NCI-H2107 treated with DMSO at 0.1 percent for 48 hours (cell line): ENCODE results near the gene RNF180.
"Not testable (repeated sequence)": the region's sequence is repeated elsewhere in the genome, so short reads cannot be mapped to it uniquely, and the experiment has no call there.

Experiments used
- DNase-seq: peaks from one replicate; lab custom pipeline; 2025; ENCODE audit not compliant: unreplicated experiment; lab: John Stamatoyannopoulos, UW

RNF180 gene

DNA sequence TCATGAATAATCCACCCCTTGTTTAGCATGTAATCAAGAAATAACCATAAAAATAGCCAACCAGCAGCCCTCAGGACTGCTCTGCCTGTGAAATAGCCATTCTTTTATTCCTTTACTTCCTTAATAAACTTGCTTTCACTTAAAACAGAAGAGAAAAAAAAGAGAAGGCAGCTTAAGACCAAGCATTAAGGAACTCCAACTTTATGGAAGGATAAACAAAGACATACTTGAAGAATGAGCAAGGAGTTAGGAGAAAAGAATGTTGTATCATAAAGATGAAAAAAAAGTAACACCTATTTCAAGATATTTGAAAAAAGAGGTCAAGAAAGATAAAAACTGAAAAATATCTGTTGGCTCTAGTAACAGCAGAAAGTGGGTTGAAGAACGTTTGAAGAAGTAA, 107.6 kb downstream of the RNF180 start:
- no peak for DNase-seq

DNA sequence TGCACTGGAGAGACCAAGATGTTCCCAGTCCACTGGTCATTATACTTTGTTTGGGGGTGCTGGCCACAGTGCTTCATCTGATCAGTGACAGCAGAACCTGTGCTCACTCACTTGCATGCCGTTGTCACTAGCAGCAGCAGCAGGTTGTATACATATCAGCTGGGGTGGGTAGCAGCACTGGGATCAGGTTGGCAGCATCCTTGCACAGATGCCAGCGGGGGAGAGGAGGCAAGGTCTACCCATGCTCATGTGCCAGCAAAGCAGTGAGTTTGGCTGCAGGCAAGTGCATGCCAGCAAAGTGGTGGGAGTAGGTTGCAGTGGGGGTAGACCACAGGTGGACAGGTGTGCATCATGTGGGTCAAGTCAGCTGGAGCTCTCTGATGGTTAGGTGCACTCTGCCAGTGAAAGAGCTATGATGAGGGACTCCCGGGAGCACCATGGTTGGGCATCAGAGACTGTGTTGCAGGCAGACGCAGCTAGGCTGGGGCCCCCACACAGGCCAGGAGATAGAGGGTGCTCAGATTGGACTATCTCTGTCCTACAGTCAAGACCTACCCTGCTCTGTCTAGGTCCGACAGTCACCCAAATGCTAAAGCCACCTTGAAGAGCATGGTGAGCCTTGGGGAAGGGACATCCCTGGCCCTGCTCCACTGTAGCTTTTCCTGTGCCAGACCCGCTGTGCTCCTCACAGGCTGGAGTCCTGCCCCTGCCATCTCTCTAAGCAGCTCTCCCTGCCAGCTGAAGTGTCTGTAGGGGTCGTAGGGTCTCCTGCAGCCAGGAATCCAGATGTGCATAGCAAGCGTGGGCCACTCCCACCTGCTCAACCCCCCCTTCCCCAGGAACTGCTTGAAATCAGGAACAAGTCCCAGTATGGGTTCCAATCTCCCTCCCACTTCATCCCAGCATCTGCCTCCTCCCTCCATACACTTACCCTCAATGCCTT, 119.8 kb downstream of the RNF180 start:
- no peak for DNase-seq

DNA sequence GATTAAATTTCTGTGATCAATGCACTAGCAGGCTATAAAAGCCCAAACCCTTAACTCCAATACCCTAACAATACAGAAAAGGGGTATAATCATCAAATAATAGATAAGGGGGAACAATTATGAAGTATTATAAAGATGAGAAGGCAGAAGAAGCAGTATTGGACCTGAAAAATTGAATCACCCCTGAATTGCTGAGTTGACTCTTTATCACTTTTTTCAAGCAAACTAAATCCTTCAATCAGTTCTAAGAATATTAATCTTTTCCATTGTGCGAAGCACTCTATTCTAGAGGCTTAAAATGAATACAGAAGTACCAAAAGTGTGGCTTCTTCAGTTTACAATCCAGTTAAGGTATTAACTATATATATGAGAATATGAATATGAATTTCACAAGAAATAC, 120.7 kb downstream of the RNF180 start:
- no peak for DNase-seq

DNA sequence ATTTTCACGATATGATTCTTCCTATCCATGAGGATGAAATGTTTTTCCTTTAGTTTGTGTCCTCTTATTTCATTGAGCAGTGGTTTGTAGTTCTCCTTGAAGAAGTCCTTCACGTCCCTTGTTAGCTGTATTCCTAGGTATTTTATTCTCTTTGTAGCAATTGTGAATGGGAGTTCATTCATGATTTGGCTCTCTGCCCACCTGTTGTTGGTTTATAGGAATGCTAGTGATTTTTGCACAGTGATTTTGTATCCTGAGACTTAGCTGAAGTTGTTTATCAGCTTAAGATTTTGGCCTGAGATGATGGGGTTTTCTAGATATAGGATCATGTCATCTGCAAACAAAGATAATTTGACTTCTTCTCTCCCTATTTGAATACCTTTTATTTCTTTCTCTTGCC, 122.9 kb downstream of the RNF180 start:
- not testable (repeated sequence) for DNase-seq

DNA sequence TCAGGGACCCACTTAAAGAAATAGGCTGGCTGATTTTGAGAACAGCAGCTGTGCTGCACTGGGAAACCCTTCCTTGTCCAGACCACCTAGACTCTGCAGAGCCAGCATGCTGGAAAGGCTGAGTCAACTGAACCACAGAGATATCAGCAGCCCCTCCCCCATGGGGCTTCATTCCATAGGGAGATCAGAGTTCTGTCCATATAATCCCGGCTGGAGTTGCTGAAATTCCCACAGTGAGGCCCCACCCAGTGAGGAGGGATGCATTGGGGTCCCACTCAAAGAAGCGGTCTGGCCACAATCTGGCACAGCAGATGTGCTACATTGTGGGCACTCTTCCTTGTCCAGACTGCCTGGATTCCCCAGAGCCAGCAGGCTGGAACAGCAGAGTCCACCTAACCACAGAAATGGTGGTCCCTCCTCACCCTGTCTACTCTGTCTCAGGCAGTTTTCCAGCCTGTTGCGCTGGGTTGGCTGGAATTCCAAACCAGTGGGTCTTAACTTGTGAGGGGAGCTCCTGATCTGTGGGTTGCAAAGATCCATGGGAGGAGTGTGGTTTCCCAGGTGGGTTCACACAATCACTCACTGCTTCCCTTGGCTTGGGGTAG, 127.1 kb downstream of the RNF180 start:
- no peak for DNase-seq

DNA sequence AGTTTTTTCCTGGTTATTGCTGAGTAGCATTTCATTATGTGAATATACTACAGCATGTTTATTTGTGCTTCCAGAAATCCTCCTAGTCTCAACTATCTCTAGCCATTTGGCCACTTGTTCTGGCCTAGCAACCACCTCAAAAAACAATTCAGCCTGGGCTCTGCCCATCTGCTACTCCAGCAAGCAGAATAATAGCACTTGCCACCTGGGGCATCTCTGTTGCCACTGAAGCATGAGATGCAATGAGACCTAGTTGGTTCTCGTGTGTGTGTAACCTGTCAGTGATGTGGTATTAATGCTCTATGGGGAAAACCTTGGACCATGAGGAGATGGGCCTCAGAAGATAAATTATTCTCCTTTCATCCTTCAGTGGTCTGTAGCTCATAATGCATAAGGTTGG, 129.5 kb downstream of the RNF180 start:
- no peak for DNase-seq

DNA sequence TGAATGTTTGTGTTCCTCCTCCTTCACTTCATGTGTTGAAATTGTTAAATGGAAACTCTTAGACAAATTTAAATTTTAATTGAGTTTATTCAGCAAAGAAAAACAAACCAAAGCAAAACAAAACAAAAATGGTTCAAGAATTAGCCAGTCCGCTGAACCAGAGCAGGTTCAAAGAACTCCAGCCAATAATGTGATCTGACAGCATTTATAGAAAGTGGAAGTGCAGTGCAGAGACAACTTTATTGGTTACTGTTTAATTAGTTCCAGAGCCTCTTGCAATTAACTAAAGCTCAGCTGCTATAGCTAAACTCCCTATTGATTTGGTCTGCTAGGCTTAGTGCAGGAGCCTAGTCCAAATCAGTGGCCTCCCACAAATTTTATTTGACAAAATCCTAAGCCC, 132.9 kb downstream of the RNF180 start:
- DNase-seq, result no peak

DNA sequence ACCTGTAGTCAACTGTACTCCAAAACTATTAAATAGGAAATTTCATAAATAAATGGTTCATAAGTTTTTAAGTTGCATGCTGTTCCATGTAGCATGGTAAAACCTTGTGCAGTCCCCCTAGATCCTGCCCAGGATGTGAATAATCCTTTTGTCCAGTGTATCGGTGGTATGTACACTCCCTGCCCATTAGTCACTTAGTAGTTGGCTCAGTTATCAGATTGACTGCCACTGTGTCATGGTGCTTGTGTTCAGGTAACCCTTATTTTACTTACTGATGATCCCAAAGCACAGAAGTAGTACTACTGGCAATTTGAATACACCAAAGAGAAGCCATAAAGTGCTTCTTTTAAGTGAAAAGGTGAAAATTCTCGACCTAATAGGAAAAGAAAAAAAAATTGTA, 134.2 kb downstream of the RNF180 start:
- DNase-seq, result no peak

DNA sequence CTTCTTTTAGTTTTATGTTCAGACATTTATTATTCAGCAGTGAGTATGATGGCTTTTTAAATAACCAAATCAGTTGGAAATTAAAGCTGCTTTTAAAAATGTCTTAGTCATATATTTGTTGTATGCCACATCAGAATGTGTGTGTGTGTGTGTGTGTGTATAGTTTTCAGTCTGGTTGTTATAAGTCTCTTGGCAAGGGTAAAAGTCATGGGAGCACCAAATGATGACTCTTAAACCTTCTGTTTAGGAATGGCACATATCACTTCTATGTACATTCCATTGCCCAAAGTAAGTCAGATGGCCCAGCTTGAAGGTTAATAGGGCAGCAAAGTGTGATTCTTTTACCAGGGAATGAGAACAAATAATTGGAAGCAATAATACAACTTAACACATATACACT, 135.9 kb downstream of the RNF180 start:
- no peak for DNase-seq

DNA sequence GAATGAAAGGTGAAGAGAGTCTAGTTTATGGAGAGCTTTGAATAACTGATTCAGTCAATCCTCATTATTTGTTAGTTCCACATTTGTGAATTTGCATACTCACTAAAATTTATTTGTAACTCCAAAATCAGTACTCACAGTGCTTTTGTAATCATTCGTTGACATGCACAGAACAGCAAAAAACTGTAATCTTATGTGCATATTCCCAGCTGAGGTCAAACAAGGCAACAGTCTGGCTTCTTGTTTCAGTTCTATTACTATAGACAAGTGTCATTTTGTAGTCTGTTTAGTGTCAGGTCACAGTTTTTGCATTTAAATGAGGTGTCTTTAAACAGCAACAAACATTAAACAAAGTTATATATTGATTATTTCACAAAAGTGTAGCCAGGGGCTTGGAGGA, 142.5 kb downstream of the RNF180 start:
- no peak for DNase-seq

DNA sequence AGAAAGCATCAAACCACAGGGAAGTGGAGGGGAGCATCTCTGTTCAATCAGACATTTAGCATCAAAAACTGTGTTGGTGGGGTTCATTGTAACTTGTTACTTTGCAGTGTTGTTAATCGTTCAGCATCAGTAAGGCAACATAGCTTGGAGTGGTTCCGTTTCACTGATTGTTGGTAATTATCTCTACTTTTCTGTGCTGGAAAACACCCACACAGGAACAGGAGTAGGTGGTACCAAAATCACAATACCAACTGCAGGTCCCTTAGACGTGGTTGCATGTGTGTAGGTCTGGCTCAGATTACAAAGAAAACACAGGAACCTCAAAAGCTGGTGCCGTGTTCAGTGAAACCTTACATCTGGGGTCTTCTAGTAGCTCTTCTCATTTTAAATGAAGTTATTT, 146.8 kb downstream of the RNF180 start:
- no peak for DNase-seq

DNA sequence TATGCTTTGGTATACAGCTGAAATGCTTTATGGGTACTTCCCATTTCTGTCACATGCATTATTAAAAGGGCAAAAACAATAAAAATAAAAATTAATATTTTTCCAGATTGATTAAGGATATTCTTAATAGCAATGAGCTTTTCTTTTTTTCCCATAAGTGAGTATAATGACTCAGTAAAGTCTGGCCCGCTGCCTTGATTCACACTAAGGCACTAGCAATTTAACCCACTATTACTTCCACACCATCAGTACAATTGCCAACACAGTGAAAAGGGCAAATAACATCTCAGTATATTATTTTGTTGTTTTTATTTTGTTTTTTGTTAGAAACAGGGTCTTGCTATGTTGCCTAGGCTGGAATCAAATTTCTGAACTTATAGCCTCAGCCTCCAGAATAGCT, 150.1 kb downstream of the RNF180 start:
- no peak for DNase-seq

DNA sequence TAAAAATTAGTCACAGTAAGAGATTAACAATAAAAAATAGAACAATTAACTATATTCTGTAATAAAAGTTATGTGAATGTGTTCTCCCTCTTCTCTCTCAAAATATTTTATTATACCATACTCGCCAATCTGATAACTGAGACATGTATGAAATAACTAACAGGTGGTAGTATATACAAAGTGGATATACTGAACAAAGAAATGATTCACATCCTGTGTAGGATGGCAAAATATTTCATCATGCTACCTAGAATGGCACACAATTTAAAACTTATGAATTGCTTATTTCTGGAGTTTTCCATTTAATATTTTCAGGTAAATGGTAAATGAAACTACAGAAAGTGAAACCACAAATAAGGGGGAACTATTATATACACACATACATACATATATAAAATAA, 152.5 kb downstream of the RNF180 start:
- DNase-seq, result no peak

DNA sequence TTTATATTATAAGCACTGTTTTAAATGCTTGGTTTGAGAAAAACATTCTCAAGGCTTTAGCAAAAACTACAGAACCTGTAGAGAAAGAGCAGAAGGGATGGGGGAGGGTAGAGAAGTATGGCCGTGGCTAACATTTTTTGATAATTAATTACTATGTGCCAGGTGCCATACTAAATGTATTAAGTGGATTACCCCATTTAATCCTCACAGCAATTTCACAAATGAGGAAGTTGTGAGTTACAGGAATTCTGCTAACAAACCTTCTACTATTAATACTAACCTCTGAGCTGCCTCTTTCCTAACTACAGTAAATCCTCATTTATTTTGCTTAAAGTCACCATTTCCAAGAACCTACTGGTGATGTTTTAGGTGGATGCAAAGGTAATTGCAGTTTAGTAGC, 157.9 kb downstream of the RNF180 start:
- DNase-seq, result no peak

DNA sequence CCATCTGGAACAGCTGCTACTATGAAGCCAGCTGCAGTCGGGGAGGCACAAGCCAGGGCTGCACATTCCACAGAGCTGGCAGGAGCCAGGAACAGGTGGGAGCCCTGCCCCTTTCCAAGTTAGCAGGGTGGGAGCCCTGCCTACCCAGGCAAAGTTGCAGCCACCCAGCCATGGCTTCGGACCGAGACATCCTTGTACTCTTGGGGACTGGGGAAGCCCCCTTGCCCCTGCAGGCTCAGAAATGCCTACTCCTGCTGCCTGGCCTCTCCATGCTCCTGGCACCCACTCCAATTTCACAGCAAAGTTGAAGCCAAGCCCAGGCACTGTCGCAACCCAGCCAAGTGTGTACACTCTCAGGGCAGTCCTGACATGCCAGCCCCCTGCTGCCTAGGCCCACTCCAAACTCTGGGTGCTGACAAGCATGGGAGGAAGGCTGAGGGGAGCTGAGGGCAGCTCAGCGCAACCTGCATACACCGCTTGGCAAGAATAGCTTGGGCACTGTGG, 165.1 kb downstream of the RNF180 start:
- DNase-seq, result no peak

DNA sequence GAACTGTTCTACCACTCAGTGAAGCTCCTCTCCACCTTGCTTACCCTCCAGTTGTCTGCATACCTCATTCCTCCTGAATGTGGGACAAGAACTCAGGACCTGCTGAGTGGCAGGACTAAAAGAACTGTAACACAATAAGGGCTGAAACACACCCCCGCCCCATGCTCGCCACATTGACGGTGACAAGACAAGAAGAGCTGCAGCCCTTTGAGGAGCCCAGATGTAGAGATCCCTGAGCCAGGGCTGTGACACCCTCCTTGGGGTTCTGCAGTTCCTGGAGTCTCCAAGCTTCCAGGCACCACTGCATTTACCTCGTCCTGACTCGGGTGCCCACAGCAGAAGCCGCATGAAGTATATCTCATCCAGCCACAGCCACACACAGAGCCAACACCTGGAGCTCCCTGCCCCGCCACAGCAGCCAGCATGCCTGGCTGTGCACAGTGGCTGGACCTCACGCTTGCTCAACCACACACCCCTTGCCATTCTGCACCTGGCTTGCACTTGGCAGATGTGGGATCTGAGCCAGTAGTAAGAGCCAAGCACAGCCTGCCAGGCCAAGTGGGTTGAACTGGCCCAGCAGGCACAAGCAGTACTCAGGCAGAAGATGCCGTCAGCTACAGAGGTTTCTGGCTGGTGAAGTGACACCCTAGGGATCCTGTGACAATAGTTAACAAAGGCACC, 166.1 kb downstream of the RNF180 start:
- no peak for DNase-seq

DNA sequence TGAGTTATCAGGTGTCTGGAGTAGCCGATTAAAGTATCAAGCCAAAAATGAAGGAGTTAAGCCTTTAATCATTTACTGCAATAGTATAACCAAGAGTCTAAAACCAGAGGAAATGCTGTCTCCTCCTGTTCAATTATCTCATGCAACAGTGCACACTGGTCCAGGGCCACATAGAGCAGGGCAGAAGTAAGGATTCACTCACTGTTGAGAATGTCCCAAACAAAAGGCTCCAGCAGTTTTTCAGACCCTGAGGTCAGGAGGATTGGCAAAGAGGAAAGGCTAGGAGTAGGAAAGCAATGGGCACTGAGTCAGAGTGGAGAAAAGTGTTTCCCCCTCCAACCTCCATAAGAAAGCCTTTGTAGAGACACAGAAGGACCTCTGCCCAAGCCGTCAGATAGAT, 168.2 kb downstream of the RNF180 start:
- no peak for DNase-seq

DNA sequence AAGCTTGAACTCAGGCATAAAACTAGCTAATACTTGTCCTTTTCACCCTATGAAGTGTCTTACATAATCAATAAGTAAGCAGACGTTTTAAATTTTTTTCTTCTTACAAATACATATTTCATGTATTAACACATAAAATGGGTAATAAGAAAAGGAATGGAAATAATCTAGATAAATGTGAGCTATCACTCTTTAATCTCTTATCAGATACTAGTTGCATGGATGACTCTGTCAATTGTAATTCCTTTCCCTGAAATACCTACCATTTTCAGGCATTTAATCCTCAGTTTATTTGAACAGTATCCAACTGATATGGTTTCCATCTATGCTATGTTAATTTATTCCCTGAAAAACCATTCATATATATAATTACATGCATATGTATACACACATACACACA, 174.1 kb downstream of the RNF180 start:
- no peak for DNase-seq

DNA sequence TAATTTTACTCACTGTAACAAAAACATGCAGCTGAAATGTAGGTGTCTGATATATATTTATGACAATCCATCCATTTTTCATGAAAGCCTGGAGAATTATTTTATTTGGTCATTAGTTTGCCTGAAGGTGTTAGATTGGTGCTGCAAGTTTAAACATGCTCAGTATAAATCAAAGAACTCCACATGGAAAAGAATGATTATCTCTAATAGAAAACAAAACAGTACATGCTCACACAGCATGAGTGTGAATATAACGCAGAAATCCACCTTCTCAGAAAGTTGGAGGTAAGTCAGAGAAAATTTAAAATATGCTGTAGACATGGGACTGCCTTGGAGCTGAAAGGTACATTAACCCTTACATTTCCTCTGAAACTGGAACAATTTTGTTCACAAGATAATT, 174.7 kb downstream of the RNF180 start:
- no peak for DNase-seq

DNA sequence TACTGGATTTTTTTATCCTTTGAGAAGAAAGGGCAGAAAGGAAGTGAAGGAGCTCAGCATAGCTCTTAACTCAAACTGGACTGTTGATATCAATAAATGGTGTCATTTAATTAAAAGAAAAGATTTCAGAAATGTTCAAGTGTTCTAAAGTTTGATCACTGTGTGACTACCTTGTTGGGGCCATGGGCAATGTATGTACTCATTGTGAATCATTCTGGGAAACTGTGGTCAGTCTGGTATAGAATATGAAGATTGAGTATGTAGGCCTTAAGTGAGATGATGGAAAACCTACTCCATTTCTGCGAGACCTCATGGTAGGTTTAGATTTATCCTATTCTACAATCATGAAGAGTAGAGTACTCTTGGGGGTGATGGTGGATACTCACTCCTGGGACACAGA, 175.7 kb downstream of the RNF180 start:
- DNase-seq, result no peak

DNA sequence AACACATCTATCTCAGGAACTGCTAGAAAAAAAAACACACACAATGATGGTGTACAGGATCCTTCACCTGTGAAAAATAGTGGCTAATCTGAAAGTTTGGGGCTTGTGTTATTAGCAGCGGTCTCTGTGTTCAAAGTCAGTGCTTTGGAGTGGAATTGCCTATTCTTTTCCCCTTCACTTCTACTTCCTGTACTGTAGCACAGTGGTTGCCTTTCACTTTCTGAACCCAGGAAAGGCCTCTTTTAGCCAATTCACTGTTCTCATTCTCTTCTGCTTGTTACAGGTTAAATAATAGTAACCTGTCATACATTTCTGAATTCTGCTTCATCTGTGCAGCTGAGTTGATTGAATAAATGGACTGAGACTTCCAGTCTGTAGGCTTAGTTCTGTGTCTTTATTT, 178.9 kb downstream of the RNF180 start:
- DNase-seq, result no peak

DNA sequence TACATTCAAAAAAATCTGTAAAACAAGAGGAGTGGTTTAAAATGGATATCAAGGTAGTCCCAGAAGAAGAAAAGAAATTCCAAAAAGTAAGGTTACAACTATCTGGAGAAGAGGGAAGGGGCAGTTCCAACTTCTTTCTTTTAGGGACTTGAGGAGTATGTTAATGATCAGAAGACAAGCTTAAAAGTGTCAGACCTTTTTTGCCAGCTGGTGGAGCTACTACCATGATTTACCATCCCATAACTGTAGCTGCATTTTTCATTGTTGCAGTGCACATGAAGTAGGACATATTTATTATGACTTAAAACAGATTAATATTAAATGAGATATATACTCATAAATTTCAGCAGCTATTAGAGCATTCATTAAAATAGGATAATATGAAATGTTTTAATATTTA, 181.7 kb downstream of the RNF180 start:
- DNase-seq, result no peak
